ENCODE data around the gene WFS1. TPM values are rescaled to one million over a fixed set of nuclear protein-coding genes. Genes with fewer than 3 reads are reported as not detected.

The WFS1 gene
- total and polyA plus RNA-seq, 2 of the 13 experiments (the other 11 are each of a cell fraction or from before 2014, with no cell fraction given): 39.1 to 42.2 TPM

GRCh38 chr4:6322761-6323566 lies 53.3 kb downstream of the WFS1 start (continued):
- TF ChIP-seq TMF1 (CRISPR knock-in tag; IDR thresholded peaks at IDR 0.05; ENCODE audit: low read depth) (no peak), JUND (CRISPR knock-in tag; IDR thresholded peaks at IDR 0.05) (no peak), ZNF550 (CRISPR knock-in tag; IDR thresholded peaks at IDR 0.05; ENCODE audit: borderline replicate concordance) (no peak), POLR2A (IDR thresholded peaks at IDR 0.05; ENCODE audit: insufficient read depth in 1 of 2, low read depth in 2 of 2, low read length in 2 of 2) (peak in 1 of 2 experiments; percentile 61; a peak in 2 of 4 replicates), ZNF83 (CRISPR knock-in tag; IDR thresholded peaks at IDR 0.05; ENCODE audit: borderline replicate concordance) (no peak), SOX5 (CRISPR knock-in tag; IDR thresholded peaks at IDR 0.05; ENCODE audit: borderline replicate concordance) (peak; percentile 83), MEF2D (CRISPR knock-in tag; IDR thresholded peaks at IDR 0.05) (peak; percentile 74; the same call in 1 of the 2 replicates), ZBTB34 (CRISPR knock-in tag; IDR thresholded peaks at IDR 0.05) (peak; percentile 49; the same call in 1 of the 2 replicates), ZNF354B (CRISPR knock-in tag; IDR thresholded peaks at IDR 0.05) (no peak), DMAP1 (CRISPR knock-in tag; IDR thresholded peaks at IDR 0.05) (no peak), ZNF124 (CRISPR knock-in tag; IDR thresholded peaks at IDR 0.05) (no peak), MLLT10 (CRISPR knock-in tag; IDR thresholded peaks at IDR 0.05) (no peak), RCOR2 (CRISPR knock-in tag; IDR thresholded peaks at IDR 0.05) (peak; percentile 63; the same call in 1 of the 2 replicates), ZNF501 (CRISPR knock-in tag; IDR thresholded peaks at IDR 0.05) (peak; percentile 9; the same call in 1 of the 2 replicates), MIXL1 (CRISPR knock-in tag; IDR thresholded peaks at IDR 0.05) (peak; percentile 79; the same call in 1 of the 2 replicates), ZNF670 (CRISPR knock-in tag; IDR thresholded peaks at IDR 0.05; ENCODE audit: borderline replicate concordance) (no peak), ZNF552 (CRISPR knock-in tag; IDR thresholded peaks at IDR 0.05; ENCODE audit: borderline replicate concordance) (peak; percentile 73), CBFB (CRISPR knock-in tag; IDR thresholded peaks at IDR 0.05) (peak; percentile 98), ZNF609 (CRISPR knock-in tag; IDR thresholded peaks at IDR 0.05; ENCODE audit: borderline replicate concordance) (no peak), ZNF605 (CRISPR knock-in tag; IDR thresholded peaks at IDR 0.05) (peak; percentile 68; the same call in 1 of the 2 replicates), GATA4 (IDR thresholded peaks at IDR 0.05; ENCODE audit: borderline replicate concordance, low read depth) (peak; percentile 61; the same call in 1 of the 2 replicates), ZBTB7B (CRISPR knock-in tag; IDR thresholded peaks at IDR 0.05) (no peak), ISL2 (CRISPR knock-in tag; IDR thresholded peaks at IDR 0.05) (peak; percentile 64; the same call in 1 of the 2 replicates), HMGXB4 (CRISPR knock-in tag; IDR thresholded peaks at IDR 0.05; ENCODE audit: borderline replicate concordance in 1 of 2, low read depth in 1 of 2) (peak in 1 of 2 experiments; percentile 42; a peak in 2 of 4 replicates)
